NCI-H524 treated with DMSO at 0.1 percent for 48 hours (cell line): ENCODE results near the gene BCL2L1.
A peak's percentile ranks its signal among the peaks of the same experiment; 100 is the strongest.

Experiments used
- DNase-seq: peaks from one replicate; lab custom pipeline; 2025; lab: John Stamatoyannopoulos, UW

Gene BCL2L1

DNA sequence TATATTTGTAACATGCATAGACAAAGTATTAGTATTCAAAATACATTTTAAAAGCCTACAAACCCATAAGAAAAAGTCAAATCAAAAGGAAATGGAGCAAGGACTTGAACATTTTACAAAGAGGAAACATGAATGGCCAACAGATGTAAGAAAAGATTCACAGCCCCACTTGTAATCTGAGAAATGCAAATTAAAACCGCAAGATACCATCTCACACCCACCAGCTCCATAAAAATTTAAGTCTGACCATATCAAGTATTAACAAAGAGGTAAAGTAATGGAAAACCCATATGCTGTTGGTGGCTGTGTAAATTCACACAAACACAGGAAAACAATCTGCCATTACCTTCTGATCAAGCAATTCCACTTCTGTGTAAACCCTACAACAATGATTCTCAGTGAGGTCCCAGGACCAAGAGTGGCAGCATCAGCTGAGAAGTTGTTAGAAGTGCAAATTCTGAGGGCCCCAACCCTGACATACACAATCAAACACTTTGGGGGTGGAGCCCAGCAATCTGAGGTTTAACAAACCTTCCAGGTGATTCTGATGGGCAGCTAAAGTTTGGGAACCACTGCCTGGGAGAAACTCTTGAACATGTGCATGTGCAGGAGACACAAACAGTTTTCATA is 30.9 kb downstream of the BCL2L1 start:
- peak; percentile 74 for DNase-seq

- no peak for DNase-seq
Measured at GRCh38 chr20:31690124-31690666, 32.5 kb downstream of the BCL2L1 start.

- DNase-seq, result no peak
Measured at GRCh38 chr20:31689141-31689540, 33.5 kb downstream of the BCL2L1 start.

DNA sequence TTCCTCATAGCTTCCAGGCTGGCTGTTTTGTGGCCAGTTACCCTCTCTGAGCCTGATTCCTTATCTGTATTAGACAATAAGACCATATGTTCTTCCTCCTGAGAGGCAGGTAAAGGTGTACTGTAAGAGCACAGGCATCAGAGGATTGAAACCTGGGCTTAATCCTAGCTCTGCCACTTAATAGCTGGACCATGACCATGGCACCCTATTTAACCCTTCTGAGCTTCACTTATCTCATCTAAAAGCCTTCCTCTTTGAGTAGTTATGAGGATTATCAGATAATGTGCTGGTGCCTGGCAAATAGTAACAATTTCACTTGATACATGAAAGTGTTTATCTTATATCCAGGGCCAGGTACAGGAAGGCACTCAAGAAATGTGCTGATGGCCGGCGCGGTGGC is 34.9 kb downstream of the BCL2L1 start:
- no peak for DNase-seq

DNA sequence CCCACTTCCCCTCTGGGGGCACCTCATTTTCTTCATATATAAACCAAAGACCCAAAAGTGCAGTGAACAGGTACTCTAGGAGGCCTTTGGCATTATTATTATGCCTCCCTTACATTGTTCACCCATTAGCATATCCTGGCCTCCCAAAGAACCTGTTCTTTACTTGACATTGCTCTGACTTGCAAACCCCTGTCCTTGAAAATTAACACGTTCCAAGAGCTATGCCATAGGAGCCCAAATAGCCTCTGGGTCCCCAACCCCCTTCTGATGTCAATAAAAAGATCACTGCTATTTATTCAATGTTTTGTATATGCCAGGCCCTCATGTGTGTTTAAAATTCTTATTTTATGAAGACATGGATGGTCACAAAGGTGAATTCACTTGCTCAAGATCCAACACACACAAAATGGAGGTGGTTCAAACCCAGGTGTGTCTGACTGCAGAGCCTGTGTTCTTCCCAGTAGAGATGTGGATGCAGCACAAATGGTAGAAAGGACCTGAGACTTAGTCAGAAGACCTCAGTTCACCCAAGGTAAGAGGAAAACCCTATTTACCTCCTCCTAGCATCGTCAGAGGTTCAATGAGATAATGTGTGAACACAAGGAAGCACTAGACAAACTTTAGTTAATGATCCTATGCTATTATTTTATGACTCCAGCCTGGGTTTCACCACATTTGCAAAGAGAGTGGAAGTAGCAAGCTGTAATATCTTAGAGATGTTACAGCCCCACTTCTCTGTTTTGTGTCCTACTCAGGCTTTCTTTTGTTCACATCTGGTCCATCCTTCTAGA is 36.6 kb downstream of the BCL2L1 start:
- no peak for DNase-seq

GRCh38 chr20:31684153-31685015 is 38.3 kb downstream of the BCL2L1 start:
- no peak for DNase-seq

DNA sequence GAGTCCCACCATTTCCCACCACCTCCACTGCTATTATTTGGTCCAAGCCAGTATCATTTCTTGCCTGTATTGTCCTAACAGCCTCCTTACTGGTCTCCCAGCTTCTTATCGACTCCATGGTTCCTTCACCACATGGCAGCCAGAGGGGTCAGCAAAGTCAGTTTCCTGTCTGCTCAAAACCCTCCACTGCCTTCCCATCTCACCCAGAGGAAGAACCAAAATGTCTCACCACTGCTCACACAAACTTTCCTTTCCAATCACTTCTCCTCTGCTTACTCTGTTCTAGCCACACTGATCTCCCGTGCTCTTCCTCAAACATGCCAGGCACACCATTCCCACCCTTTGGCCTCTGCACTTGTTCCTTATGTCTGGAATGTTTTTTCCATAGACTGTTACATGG is 39.7 kb downstream of the BCL2L1 start:
- no peak for DNase-seq

DNA sequence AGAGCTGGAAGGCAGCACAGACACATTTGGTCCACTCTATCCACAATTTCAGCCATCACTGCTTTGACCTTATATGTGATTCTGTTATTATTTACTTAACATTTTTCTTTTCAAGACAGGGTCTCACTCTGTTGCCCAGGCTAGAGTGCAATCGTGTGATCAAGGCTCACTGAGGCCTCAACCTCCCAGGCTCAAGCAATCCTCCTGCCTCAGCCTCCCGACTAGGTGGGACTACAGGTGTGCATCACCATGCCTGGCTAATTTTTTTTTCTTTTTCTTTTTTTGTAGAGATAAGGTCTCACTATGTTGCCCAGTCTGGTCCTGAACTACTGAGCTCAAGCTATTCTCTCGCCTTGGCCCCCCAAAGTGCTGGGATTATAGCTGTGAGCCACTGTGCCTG is 40.3 kb downstream of the BCL2L1 start:
- DNase-seq, result no peak

DNA sequence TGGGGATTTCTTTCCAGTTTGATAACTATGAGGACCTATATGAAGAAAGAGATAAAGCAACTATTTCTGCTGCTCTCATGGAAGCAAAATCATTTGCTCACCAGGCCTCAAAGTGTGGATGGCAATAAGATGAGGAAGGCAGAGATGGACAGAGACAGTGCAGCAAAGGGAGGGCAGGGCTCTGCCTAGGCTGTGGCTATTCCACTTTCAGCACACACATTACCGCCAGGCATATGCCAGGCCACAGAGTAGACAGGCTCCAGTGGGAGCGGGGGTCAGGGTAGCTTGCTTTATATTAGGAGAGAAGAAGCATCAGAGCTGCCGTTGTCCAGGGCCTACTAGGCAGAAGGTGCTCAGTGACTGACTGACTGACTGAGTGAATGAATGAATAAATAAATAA is 40.9 kb downstream of the BCL2L1 start:
- DNase-seq, result no peak

DNA sequence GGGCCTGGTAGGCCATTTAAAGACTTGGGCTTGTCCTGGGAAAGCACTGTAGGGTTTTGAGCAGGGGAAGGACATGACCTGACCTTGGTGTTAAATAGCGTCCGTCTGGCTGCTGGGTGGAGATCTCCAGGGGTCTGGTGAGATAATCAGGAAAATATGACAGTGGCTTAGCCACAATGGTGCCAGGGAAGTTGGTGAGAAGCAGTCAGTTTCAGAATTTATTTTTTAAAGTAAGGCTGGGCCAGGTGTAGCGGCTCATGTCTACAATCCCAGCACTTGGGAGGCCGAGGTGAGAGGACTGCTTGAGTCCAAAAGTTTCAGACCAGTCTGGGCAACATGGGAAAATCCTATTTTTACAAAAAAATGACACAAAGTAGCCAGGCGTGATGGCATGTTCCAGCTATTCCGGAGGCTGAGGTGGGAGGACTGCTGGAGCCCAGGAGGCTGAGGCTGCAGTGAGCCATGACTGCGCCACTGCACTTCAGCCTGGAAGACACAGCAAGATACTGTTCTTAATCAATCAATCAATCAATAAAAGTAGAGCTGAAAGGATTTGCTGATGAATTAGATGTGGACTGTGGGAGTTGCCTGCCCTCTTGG is 41.4 kb downstream of the BCL2L1 start:
- DNase-seq, result no peak

- DNase-seq, result no peak
Measured at GRCh38 chr20:31680286-31681127, 42.2 kb downstream of the BCL2L1 start.

- DNase-seq, result no peak
Measured at GRCh38 chr20:31679357-31680285, 43.0 kb downstream of the BCL2L1 start.

DNA sequence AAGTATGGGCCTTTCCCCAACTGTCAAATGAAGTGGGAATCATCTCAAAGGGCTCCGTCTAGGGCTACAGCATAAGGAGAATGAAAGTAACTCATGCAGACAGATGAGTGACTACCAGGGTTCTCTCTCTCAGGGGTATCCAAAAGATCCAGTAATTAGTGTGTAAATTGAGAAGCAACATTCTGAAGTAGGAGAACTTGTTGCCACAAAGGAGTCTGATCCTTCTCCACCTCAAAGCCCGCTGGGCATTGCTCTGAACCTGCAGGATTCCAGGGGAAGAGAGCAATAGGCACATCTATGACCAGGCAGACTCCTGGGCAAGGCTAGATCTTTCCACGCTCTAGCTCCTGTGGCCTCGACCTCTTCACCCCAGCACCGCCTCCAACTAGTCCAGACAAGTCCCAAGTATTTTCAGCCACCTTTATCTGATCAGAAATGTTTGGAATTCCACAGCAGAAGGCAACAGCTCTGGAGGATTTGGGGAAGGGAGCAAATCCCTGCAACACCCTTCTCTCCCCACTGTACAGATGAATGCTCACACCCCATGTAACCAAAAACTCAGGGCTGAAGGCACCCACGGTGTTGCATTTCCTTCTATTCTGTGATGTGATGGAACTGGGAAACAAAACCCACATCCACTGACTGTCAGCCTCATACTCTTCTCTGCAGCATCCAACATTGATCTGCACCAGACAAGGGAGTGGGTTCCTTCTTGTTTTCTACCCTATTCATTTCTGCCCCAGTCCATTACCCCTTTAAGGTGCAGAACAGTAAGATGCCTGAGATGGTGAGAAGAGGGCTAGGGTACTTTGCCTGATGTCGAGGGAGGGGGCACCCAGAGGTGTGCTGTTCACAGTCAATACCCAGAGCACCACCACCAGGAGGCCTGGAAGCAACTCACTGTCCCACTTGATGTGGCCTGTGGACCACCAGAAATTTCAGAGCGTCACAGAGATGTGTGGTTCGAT is 44.0 kb downstream of the BCL2L1 start:
- DNase-seq, result no peak

DNA sequence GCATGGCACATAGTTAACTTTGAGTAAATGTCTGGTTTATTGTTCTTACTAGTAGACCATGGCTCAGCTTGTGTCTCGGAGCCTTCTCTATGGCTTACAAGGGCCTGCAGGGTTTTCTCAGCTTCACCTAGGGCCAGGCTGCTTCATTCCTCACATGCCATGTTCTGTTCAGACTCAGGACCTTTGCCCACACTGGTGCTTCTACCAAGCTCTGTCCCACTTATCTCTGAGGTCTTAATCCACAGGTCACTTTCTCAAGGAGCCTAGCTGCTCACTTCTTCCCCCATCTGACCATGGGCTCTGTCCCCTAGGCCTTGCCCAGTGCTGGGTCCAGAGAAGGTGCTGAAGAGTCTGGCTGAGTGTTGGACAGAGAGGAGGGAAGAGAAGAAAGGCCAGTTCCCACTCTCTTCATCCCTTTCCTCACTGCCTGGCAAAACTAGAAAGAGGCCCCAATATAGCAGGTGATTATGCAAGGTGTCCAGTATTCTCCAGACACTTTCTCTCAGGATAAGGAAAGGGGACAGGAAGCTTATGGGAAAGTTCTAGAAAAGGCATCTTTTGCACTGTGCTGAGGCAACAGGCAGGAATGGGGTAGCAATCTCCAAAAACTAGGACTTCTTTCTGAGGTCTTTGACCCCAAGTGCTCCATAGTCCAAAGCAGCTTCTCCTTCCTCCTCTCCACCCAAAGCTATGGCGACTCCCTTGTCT is 45.0 kb downstream of the BCL2L1 start:
- no peak for DNase-seq

- DNase-seq, result no peak
Measured at GRCh38 chr20:31676609-31676989, 46.1 kb downstream of the BCL2L1 start.

DNA sequence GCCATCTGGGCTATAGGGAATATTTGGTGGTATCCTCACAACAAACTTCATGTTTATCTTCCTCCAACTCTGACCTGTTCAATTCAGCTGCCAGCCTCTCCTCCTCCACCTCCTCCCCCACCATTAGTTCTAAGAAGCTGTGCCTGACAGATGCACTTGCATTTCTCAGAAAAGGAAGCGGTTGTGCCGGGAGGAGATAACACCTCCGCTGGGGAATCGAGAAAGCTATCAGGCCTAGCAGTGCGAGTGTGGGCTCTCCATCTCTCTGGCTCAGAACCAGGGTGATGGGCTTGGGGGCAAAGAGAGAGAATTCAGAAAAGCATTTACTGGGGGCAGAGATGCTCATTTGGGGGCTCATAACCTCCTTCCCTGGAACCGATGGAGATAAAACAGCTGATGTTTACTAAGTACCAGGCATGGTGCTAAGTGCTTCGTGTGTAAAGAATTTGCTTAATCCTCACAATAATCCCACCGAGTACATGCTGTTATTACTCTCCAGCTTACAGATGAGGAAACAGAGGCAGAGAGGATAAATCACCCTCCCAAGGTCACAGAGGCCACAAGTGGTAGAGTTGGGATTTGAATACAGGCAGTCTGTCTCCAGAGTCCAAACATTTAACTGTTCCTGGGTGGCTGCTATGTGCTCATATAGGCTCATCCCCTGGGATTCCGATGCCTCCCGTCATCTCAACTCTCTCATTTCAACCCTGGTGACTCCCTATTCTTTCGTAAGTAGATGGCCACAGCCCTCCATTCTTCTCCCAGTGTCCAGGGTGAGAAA is 46.6 kb downstream of the BCL2L1 start:
- DNase-seq, result no peak
